DND-41 (cell line): Measurements from ENCODE around the gene ATP2B3.

Source experiments
- EZH2 ChIP-seq: IDR thresholded peaks from 3 replicates; pipeline ENCODE4 v1.6.1; 2012; ENCODE audit warnings: borderline replicate concordance, low read depth, mild to moderate bottlenecking, moderate library complexity, low read length, inconsistent platforms; ENCODE audit not compliant: severe bottlenecking
- TF ChIP-seq, protein P1 (sequence below): IDR thresholded peaks from 2 replicates; pipeline ENCODE4 v1.5.1; 2012; ENCODE audit warnings: borderline replicate concordance, low read length, moderate library complexity, mild to moderate bottlenecking; ENCODE audit not compliant: poor library complexity, severe bottlenecking; ENCODE audit errors: extremely low read depth

DNA sequence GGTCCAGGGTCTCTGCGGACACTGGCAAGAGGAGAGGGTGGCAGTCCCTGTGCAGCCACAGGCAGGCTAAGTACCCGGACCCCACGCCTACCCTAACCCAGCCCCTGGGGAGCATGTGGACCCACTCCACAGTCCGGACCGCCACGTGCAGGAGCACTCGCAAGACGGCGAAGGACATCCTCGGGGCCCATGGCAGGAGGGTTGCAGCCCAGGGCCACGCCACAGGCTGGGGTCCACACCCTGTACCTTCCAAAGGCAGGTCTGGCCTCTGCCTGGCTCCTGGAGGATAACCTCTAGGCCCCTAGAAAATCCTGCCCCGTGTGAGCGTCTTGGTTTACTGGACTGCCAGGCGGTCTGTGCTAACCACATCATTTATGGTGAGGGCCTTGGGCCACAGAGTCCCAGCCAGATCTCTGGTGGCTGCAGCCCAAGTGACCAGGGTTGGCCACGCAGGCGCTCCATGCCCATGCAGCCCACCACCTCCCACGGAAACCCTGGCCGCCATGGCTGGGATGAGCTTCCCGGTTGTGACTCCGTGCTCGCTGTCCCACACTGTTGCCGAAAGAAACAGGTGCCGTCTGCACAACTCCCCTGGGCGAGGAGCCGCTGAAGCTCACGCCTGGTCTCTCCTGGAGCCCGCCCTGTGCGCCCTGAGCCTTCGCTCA lies 71.5 kb downstream of the ATP2B3 start:
- TF ChIP-seq, protein P1, sequence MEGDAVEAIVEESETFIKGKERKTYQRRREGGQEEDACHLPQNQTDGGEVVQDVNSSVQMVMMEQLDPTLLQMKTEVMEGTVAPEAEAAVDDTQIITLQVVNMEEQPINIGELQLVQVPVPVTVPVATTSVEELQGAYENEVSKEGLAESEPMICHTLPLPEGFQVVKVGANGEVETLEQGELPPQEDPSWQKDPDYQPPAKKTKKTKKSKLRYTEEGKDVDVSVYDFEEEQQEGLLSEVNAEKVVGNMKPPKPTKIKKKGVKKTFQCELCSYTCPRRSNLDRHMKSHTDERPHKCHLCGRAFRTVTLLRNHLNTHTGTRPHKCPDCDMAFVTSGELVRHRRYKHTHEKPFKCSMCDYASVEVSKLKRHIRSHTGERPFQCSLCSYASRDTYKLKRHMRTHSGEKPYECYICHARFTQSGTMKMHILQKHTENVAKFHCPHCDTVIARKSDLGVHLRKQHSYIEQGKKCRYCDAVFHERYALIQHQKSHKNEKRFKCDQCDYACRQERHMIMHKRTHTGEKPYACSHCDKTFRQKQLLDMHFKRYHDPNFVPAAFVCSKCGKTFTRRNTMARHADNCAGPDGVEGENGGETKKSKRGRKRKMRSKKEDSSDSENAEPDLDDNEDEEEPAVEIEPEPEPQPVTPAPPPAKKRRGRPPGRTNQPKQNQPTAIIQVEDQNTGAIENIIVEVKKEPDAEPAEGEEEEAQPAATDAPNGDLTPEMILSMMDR = no peak
- no peak for TF ChIP-seq EZH2
